ENCODE measurements around the gene WDR72. TPM values are rescaled to one million over a fixed set of nuclear protein-coding genes. Genes with fewer than 3 reads are reported as not detected.

Gene WDR72
- total RNA-seq, 4 donors from 2014 or later, result 1.7 TPM; not detected in 3

GRCh38 chr15:53757906-53758305 lies 1.6 kb downstream of the WDR72 start:
- ATAC-seq, result no peak
- H3K36me3 ChIP-seq, result no peaks in the 10 kb centered on the region
- no peak overlapping the region for H3K4me3 ChIP-seq
- no peak overlapping the region for H3K27ac ChIP-seq
- no peaks in the 10 kb centered on the region for H3K9me3 ChIP-seq
- 88 to 90% methylated on average over 2 to 6 of the region's 6 CpGs for WGBS, 2 donors (ENCODE audit: low coverage in 1 of 2)
- no peak for TF ChIP-seq POLR2AphosphoS5 (IDR thresholded peaks at IDR 0.05)
- TF ChIP-seq CTCF (IDR thresholded peaks at IDR 0.05), result no peak
- no peak for TF ChIP-seq POLR2A (IDR thresholded peaks at IDR 0.05)
- TF ChIP-seq EP300 (IDR thresholded peaks at IDR 0.05), result no peak
- peaks cover 0 to 8% (median 0%) of the 10 kb centered on the region in 3 donors for H3K4me1 ChIP-seq
- peaks cover 41% of the 10 kb centered on the region for H3K27me3 ChIP-seq

- peaks cover 6% of the 10 kb centered on the region for H3K27me3 ChIP-seq
- no peaks in the 10 kb centered on the region for H3K9me3 ChIP-seq
- WGBS, 2 donors (ENCODE audit: low coverage in 1 of 2), result 42 to 100% methylated on average over 1 of the region's 1 CpG
- no peak overlapping the region for H3K4me3 ChIP-seq
- no peaks in the 10 kb centered on the region for H3K36me3 ChIP-seq
- TF ChIP-seq POLR2A (IDR thresholded peaks at IDR 0.05) (no peak), POLR2AphosphoS5 (IDR thresholded peaks at IDR 0.05) (no peak), CTCF (IDR thresholded peaks at IDR 0.05) (no peak), EP300 (IDR thresholded peaks at IDR 0.05) (no peak)
- ATAC-seq, result no peak
- H3K27ac ChIP-seq, result no peak overlapping the region
- no peaks in the 10 kb centered on the region for H3K4me1 ChIP-seq
Observed at GRCh38 chr15:53753813-53754212, 5.7 kb downstream of the WDR72 start.

GRCh38 chr15:53752406-53752805 lies 7.1 kb downstream of the WDR72 start:
- H3K4me1 ChIP-seq, result no peaks in the 10 kb centered on the region
- 61 to 78% methylated on average over 4 of the region's 4 CpGs for WGBS, 2 donors (ENCODE audit: low coverage in 1 of 2)
- H3K9me3 ChIP-seq, result no peaks in the 10 kb centered on the region
- no peak overlapping the region for H3K4me3 ChIP-seq
- ATAC-seq, result no peak
- TF ChIP-seq CTCF (IDR thresholded peaks at IDR 0.05) (no peak), EP300 (IDR thresholded peaks at IDR 0.05) (no peak), POLR2A (IDR thresholded peaks at IDR 0.05) (no peak), POLR2AphosphoS5 (IDR thresholded peaks at IDR 0.05) (no peak)
- no peaks in the 10 kb centered on the region for H3K27me3 ChIP-seq
- H3K36me3 ChIP-seq, result no peaks in the 10 kb centered on the region
- H3K27ac ChIP-seq, result no peak overlapping the region

- Histone ChIP-seq H3K27ac (no peak overlapping the region), H3K4me1 (no peaks in the 10 kb centered on the region), H3K27me3 (no peaks in the 10 kb centered on the region), H3K9me3 (no peaks in the 10 kb centered on the region), H3K36me3 (no peaks in the 10 kb centered on the region), H3K4me3 (no peak overlapping the region)
- no peak for TF ChIP-seq CTCF (IDR thresholded peaks at IDR 0.05)
- TF ChIP-seq POLR2AphosphoS5 (IDR thresholded peaks at IDR 0.05), result no peak
- no peak for TF ChIP-seq EP300 (IDR thresholded peaks at IDR 0.05)
- no peak for TF ChIP-seq POLR2A (IDR thresholded peaks at IDR 0.05)
- 35 to 44% methylated on average over 1 of the region's 1 CpG for WGBS, 2 donors (ENCODE audit: low coverage in 1 of 2)
- ATAC-seq, result no peak
Observed at GRCh38 chr15:53747501-53748068, 11.9 kb downstream of the WDR72 start.

- H3K27ac ChIP-seq, result no peak overlapping the region
- H3K27me3 ChIP-seq, result no peaks in the 10 kb centered on the region
- TF ChIP-seq EP300 (IDR thresholded peaks at IDR 0.05), result no peak
- H3K36me3 ChIP-seq, result no peaks in the 10 kb centered on the region
- no peaks in the 10 kb centered on the region for H3K4me1 ChIP-seq
- WGBS, 2 donors (ENCODE audit: low coverage in 1 of 2), result 81 to 91% methylated on average over 3 of the region's 3 CpGs
- H3K4me3 ChIP-seq, result no peak overlapping the region
- H3K9me3 ChIP-seq, result no peaks in the 10 kb centered on the region
- ATAC-seq, result no peak
Observed at GRCh38 chr15:53746101-53746500, 13.4 kb downstream of the WDR72 start.

Measured in gastroesophageal sphincter (tissue), 4 donors.